NCI-H2081 (cell line): Measurements from ENCODE around the gene STUM.
"Not testable (repeated sequence)": the region's sequence is repeated elsewhere in the genome, so short reads cannot be mapped to it uniquely, and the experiment has no call there.

Source experiments
- DNase-seq, 2 experiments: peaks; one replicate each; lab custom pipeline; 2025; lab: John Stamatoyannopoulos, UW

Gene STUM

GRCh38 chr1:226548256-226549093, at the start of gene STUM:
TSS of gene STUM (plus strand) at chr1:226548764. CDS start at chr1:226548905, 141 bp downstream.
- DNase-seq: peak; percentile 44 to 63

DNA sequence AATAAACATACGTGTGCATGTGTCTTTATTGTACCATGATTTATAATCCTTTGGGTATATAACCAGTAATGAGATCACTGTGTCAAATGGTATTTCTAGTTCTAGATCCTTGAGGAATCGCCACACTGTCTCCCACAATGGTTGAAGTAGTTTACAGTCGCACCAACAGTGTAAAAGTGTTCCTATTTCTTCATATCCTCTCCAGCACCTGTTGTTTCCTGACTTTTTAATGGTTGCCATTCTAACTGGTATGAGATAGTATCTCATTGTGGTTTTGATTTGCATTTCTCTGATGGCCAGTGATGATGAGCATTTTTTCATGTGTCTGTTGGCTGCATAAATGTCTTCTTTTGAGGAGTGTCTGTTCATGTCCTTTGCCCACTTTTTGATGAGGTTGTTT, 48.9 kb upstream of the STUM start:
- DNase-seq: not testable (repeated sequence)

GRCh38 chr1:226506021-226506420, 42.5 kb upstream of the STUM start:
- DNase-seq: no peak

DNA sequence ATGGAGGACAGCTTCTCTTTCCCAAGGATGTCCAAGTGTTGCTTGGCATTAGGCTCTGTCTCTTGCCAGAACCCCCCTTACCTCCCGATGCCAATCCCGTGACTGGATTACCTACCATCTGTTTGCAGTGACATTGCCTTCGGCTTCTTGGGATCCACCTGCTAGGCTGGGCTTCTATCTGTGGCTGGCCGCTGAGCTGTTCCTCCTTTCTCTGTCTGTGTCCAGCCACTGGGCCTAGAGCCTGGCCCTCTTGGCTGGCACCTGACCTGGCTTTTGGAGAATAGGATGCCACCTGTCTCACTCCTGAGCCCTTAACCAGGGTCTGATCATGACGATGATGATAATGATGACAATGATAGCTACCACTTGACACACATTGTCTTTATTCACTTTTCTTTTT, 41.6 kb upstream of the STUM start:
- no peak for DNase-seq

GRCh38 chr1:226510453-226510852, 38.1 kb upstream of the STUM start:
- DNase-seq: no peak

- no peak for DNase-seq
These were observed 37.3 kb upstream of the STUM start for GRCh38 chr1:226511296-226511695.

DNA sequence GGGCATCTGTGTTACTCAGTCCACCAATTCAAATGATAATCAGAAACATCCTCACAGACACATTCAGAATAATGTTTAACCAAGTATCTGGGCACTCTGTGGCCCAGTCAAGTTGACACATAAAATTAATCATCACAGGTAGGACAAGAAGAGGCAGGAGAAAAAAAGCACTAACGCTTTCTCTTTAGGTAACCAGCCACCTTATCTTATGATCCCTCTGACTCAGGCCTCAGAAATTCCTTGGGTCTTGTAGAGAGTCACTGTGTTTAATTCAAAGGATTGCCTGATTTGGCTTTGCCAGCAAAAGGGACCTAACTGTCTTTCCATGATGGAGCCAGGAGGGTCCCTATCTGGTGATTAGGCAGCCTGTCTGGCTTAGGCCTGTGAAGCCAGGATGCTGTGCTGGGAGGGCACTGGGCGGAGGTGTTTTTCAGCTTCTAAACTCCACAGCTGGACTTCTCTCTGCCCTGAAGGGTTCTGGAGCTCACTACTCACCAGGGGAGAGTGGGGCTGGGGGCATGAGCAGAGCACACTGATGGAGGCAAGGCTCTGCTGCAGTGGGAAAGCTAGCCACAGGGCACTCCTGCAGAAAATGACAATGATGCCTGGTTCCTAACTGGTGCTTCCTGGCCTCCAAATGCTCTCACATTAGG, 36.4 kb upstream of the STUM start:
- no peak for DNase-seq

GRCh38 chr1:226518375-226518774, 30.2 kb upstream of the STUM start:
- no peak for DNase-seq

- DNase-seq: no peak
These were observed 29.4 kb upstream of the STUM start for GRCh38 chr1:226519135-226519534.

DNA sequence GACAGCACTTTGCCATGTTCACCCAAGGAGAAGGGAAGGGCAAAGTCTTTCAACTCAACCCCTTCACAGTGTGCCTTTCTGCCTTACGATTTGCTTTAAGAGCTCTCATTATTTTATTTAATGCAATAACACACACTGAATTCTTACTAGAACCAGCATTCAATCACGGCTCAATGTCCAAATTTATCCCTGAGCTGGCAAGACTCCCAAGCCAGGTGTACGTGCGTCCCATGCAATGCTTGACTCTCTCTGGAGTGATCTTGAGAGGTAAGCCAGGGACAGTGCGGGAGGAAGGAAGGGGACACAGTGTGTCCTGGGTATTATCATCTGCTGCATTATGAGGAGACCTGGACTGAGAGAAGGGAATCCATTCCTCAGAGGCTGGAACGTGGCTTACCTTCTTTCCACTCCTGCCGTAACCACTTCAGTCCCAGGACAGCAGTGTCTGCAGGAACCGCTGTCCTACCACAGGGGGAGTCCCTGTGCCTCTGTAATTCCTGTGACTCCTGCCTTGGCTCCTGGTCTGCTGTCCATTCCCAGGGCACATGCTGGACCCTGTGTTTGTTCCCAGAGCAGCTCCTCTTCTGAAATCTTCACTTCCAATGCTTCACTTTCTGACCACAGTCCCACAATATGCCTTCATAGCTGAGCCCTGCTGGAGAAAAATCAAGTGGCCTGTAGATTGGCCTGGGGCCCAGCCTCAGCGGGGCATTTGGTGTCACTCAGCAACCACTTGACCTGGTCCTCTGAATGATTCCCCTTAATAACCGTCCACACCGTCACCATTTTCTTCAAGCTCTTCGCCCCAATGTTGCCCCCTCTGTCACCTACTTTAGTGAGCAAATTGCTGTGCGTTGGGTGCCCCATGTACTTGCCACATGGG, 28.6 kb upstream of the STUM start:
- DNase-seq: no peak

DNA sequence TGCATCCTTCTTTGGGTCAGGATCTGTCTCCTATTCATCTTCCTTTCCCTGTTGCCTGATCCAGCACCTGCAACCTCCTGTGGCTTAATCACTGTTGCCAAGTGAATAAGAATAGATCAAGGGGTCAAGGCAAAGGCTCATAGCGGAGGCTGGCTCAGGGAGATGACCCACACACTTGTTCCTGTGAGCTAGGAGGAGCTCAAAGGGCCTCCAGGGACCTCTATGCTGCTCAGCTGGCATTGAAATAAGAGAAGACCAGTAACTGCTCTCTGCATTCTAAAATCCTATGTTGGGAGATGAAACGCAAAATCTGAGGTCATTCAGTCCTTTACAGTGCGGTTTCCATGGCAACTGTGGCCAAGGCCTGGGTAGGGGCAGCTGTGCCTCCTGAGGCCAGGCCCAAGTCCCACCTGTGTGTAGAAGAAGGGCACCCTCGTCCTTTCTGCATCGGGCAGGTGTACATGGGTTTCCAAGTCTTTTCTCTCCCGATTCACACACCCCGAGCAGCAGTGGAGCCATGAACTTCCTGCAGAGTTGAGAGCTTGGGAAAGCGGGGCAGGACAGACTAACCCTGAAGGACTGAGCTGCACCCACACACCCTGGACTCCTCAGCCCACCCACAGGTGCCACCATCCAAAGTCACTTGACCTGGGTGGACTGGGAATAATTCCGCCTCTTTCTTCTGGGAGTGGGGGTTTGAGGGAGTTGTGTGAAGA, 27.8 kb upstream of the STUM start:
- no peak for DNase-seq

GRCh38 chr1:226523646-226524406, 24.7 kb upstream of the STUM start:
- DNase-seq: no peak

- DNase-seq: no peak
These were observed 24.0 kb upstream of the STUM start for GRCh38 chr1:226524547-226524946.

- no peak for DNase-seq
These were observed 22.8 kb upstream of the STUM start for GRCh38 chr1:226525750-226526149.

DNA sequence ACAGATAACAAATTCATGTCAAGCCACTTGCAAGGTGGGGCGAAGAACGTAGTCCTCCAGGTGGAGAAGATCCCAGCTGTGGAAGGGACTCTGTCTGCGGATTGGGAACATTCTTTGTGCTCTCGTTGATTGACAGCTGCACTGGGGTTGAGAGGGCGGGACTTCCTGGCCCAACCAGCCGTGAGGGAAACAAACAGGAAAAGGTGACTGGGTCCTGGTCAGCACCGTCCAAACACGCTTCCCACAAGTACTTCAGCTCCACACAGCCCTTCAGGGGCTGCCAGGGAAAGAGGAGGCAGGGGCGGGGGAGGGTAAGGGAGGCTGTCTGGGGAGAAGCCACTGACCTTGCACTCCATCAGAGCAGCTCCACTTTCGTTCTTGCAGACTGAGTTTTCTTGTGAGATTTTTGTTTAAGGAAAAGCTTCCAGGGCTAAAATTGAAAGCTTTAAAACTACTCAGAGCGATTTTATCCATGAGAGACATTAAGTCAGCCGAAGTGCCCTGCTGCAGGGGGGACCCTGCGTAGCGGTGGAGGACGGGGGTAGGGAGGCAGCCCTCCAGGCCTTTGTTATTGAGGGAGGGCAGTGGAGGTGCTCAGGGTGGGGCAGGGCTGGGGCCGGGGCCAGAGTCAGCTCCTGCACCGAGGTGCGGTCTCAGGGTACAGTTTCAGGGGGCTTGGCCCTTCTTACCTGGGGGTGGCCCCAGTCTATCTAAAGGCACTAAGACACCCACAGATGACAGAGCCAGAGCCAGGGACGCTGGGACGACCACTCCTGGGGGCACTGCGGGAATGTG, 21.6 kb upstream of the STUM start:
- no peak for DNase-seq

- no peak for DNase-seq
These were observed 18.7 kb upstream of the STUM start for GRCh38 chr1:226529891-226530290.

DNA sequence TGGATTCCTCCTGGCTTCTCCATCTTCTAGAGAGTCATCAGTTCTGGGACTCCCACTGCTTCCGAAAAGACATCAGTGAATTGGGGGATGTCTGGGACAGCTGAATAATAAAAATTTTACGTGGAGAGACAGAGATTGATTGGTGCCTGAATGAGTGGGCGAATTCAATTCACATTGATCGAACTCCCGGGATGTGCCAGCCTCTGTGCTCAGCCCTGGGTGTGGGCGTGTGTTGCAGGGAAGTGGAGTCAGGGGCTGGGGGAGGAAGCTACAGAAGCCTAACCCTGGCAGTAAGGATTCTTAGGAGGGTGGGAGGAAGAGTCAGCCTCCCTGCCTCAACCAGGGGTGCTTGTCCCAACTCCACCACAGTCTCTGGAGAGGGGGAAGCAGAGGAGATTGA, 18.0 kb upstream of the STUM start:
- DNase-seq: no peak

DNA sequence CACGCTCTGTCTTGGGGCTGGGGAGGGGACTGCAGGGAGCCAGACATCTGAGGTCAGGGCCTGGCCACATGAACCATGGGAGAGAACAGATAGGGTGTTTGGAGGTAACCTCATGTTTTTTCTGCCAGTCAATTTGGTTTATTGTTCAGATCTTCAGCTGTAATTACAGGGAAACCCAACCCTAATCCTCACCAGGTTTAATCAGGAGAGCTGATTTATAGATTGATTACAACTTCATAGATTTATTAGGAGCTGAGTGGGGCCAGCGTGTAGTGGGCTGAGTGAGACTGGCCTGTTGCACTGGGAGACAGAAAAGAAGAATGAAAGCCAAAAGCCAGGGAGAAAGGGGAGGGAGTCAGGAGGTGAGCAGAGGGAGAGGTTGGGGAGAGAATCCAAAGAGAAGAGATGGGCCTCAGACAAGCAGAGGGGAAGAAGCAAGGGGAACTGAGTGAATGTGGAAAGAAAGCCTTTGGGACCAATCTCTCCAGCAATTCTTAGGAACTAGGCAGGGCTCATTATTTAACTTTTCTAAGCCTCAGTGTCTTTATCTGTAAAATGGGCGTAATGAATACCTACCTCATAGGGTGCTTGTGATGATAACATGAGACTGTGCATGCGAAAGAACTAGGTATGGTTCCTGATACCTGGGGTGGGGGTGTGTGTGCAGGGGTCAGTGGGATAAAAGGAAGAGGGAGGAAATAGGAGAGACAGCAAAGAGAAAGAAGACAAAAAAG, 17.0 kb upstream of the STUM start:
- DNase-seq: no peak

GRCh38 chr1:226532553-226532952, 16.0 kb upstream of the STUM start:
- no peak for DNase-seq

GRCh38 chr1:226533220-226533619, 15.3 kb upstream of the STUM start:
- no peak for DNase-seq
